Fibroblast of skin of left biceps (primary cell): ENCODE measurements around the gene RRAS.

ENCODE experiments used
- DNase-seq, 2 experiments: peaks; one replicate each; pipeline ENCODE4 v3.0.0-alpha.2; 2013; ENCODE audit warnings: low read depth in 2 of 2

RRAS gene

DNA sequence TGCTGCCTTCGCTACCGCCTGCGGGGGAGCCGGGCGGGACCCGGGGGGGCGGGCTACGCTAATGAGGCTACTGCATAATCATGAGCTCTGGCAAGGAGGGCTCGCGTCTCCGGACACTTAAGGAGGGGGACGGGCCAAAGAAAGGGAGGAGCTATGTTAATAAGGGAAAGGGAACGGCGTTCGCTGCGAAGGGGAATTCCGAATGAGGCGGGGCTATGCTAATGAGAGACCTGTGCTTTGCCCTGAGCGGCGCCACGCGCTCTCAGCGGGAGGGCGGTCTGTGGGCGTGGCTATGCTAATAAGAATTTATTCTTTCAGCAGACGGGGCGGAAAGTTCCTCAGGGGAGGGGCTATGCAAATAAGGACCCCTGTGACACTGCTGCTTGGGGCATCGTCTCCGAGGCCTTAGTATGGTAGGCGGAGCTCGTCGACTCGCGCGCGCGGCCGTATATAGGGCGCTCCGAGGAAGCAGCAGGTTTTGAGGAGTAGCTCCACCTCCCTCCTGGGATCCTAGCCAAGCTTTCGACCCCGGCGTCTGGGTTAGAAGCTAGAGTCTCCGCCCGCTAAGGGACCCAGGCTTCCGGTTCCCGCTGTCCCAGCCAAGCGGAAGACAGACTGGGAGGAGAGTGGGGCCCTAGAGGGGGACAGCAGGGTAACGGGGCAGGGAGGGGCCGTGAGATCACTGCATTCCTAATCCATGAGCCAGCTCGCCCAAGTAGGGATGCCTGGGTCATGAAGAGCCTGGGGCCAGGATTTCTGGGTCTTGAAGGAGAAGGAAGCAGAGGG, at the start of gene RRAS:
RRAS (minus strand) TSS at position 31 of the 786 bp plus-strand sequence. CDS start 45 bp downstream, outside the sequence.
- DNase-seq: peak; percentile 100

DNA sequence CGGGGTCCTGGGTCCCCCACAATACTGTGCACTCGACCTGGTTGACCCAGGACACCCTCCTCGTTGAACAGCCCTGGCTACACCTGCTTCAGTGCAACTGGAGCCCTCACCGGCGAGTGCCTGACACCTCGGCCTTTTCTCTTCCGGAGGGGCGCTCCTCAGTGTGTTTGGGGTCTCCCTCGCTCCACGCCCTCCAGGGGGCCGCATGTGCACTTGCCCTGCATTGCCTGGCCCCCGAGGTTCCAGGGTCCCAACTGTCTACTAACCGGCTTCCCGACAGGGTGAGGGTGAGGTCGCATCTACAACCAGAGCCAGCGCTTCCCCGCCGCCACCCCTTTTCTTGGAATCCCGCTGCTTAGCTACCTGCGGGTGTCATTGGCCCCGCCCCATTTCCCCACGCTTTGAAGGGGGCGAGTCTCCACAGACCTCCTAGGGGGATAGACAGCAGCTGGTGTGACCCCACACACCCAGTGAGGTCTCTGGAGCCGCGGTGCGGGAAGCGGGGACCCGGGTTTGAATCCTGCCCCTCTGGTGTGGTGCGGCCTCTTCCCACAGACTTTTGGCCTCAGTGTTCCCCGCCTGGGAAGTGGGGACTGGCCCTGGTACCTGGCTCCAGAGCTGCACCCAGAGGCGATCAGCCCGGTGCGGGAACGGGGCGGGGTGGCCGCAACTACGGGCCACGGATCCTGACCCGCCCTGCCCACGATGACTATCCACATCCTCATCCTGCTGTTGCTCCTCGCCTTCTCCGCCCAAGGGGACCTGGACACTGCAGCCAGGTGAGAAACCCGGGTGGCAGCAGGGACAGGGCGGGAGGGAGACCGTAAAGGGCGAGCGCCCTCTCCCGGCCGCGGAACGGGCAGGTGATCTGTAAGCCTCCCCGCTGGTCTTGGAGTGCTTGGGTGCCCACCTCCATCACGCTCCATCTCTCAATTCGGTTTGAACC, 49.5 kb upstream of the RRAS start, which contains the start of gene ADM5:
ADM5 (plus strand) TSS at position 462 of the 946 bp plus-strand sequence; CDS start at position 706, 244 bp downstream.
- DNase-seq: no peak

DNA sequence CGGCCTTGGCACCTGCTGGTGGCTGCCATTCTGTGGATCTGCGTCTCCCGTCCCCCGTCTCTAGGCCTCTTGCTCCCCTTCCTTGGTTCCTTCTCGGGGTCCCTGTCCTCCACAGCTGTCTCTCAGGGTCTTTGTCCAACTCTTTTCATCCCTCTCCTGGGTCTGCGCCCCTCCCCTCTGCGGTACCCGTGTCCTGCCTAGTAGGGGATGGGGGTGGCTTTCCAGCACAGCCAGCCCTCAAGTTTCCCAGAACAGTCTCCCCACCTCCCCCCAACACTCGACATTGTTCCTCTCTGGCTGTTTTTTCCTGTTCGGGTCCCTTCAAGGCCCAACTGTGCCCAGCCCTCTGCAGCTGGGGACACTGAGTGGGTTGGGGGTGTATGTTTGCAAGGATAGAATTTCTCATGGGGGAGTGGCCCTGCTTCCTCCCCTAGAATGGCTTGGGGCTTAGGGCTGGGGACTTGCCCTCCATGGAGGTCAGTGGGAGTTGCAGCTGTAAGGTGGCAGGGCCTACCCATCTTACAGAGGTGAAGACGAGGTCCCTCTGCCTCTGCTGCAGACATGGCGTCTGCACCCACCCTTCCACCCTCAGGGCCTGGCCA, 48.7 kb upstream of the RRAS start:
- DNase-seq: no peak

DNA sequence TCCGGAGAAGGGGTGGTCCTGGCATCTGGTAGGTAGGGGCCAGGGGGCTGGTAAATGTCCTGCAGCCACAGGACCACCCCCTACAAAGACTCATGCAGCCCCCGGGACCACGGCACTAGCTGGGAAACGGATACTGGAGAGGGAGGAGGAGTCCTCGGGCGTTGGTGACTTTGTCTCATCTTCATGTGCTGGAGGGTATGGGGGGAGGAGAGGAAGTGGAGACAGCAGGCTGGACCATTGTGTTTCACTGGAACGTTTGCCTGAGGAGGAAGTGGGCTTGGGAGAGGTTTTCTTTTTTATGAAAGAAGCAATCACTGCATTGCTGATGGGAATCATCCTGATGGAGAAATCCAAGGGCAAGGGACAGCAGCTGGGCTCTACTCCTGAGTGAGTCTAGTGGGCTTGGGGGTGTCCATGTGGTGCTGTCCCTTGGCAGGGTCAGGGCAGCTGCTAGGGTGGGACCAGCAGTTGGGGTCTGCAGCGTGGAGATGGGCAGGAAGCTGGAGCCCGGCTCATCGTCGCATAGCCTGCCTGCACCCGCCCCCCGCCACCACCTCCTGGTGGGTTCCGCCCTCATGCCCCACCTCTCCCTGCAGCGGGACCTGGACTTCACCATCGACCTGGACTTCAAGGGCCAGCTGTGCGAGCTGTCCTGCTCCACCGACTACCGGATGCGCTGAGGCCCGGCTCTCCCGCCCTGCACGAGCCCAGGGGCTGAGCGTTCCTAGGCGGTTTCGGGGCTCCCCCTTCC, 47.8 kb upstream of the RRAS start:
- no peak for DNase-seq

DNA sequence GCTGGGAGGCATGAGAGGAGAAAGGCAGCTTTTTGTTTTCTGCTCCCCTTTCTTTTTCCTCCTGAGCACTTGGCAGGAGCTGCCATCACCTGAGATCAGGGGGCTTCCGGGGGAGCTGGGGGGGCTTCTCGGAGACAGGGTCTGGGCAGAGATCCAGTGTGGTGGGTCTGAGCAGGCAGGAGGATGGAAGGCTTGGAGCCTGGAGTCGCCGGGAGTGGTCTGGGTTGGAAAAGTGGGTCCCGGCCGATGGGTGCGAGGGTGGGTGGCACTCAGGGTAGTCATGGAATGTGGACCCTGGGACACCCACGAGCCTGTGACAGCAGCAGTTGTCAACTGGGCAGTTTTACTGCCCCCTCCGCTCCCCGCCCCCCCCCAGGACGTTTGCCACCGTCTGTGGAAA, 47.2 kb upstream of the RRAS start:
- DNase-seq: no peak

DNA sequence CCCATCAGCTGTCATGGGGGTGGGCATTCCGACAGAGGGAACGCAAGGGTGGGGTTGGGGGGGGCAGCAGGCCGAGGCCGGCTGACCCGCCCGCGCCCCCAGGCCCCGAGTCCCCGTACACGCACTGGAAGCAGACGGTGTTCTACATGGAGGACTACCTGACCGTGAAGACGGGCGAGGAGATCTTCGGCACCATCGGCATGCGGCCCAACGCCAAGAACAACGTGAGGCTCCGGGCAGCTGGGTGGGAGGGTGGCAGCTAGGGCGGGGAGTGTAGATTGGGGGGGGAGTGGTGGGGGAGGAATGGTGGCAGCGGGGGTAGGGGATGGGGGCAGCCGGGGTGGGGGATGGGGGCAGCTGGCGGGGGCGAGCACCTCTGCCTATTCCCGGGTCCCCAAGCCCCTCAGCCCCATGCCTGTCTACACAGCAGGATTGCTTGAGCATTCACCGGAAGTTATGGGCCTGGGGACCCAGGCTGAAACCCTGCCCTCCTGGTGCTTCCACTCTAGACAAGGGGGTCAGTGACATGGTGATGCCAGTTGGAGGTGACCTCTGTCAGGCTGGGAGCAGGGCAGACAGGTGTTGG, 46.7 kb upstream of the RRAS start:
- no peak for DNase-seq

DNA sequence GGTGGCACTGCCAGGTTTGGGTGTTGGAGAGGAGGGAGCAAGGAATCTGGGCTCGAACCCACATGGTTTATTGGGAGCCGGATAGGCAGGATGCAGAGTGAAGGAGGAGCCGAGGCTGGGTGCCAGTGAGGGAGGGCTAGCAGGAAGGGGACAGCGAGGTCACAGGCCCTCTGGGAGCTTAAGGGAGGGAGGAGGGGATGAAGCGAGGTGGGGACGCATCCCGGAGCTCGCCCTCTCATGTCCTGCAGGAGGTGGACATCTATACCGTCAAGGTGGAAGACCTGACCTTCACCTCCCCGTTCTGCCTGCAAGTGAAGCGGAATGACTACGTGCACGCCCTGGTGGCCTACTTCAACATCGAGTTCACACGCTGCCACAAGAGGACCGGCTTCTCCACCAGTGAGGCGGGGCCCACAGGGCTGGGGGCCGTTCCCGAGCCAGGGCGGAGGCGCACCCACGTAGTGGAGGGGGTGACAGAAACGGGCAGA, 45.9 kb upstream of the RRAS start:
- no peak for DNase-seq

DNA sequence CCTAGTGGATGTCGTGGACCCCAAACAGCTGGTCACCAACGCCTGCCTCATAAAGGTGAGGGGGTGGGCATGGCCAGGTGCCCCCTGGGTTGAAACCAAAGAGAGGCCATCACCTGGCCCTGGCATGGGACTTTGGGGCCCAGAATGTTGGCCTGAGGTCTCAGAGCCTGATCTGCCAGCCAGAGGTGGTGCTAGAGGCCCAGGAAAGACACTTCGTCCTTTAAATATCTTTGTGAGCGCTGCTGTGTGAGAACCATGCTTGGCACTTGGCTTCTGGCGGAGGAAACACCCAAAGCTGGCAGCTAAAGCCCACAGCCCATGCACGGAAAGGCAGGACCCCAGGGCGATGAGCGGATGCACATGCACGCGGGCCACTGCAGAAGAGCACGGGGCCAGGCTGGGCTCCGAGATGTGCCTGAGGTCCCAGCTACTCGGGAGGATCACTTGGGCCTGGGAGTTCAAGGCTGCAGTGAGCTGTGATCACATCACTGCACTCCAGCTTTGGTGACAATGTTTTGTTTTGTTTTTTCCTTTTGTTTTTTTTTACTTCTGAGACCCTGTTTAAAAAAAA, 45.1 kb upstream of the RRAS start:
- no peak for DNase-seq

DNA sequence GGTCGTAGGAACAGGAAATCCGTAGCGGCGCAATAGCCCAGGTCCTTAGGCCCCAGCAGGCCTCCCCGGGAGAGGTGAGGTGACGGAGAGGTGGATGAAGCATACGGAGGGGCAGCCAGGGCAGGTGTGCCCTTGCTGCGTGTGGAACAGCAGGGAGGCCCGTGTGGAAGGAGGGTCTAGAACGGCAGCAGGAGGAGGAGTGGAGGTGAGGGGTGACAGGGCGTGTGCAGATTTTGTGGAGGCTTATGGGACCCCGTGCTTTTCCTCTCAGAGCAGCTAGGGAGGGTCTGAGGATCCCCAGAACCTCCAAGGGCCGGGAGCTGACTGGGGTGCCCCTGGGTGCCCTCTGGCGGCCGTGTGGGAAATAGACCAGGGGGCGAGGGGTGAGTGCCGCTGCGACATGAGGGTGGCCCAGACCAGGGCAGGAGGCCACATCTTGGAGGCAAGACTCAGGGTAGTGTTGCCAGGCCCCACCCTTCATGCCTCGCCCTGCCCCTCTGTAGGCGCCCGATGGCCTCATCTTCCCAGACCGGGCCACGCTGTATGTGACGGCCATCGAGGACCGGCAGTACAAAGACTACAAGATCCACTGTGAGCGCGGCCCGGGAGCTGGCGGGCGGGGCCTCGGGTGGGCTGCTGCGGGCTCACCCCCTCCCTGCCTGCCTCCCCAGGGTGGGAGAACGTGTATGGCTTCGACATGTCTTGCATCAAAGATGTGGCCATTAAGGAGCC, 44.5 kb upstream of the RRAS start:
- DNase-seq: no peak

DNA sequence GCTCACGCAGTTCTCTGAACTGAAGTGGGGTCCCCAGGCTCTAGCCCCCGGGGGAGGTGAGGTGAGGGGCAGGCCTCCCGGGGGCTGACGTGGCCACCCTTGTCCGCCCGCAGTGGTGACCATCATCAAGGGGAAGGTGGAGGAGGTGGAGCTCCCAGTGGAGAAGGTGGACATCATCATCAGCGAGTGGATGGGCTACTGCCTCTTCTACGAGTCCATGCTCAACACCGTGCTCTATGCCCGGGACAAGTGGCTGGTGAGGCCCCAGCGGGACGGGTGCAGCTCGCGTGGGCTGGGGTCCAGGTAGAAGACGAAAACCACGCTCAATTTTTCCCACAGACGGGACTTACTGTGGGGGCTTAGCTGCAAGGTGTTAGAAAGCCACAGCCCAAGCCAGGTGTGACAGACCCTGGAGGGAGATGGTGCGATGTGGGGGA, 43.9 kb upstream of the RRAS start:
- no peak for DNase-seq

DNA sequence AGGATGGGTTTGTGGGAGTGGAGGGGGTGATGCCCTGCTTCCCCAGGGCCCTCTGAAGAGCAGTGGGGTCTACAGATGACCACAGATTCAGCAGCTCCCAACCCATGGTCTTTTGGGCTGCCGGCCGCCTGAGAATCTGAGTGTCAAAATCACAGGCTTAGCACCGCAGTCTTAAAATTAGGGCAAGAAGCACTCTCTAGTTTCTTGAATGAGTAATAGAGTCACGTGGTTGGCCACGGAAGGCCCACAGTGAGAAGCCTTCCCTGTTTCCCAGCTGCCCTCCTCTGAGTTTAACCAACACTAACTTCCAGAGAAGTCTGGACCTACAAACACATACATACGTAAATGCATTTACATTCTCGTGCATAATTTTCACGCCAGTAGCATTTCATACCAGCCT, 42.3 kb upstream of the RRAS start:
- no peak for DNase-seq

DNA sequence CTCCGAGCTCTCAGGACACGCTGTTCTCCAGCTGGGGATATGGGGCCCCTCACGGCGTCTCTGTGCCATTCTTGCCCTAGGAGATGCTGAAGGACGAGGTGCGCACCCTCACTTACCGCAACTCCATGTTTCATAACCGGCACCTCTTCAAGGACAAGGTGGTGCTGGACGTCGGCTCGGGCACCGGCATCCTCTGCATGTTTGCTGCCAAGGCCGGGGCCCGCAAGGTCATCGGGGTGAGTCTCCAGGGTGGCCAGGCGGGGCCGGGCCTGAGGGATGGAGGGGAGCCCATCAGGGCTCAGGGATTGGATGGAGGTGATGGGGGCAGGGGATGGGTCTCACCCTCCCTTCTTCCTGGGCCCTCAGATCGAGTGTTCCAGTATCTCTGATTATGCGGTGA, 41.9 kb upstream of the RRAS start:
- DNase-seq: no peak

DNA sequence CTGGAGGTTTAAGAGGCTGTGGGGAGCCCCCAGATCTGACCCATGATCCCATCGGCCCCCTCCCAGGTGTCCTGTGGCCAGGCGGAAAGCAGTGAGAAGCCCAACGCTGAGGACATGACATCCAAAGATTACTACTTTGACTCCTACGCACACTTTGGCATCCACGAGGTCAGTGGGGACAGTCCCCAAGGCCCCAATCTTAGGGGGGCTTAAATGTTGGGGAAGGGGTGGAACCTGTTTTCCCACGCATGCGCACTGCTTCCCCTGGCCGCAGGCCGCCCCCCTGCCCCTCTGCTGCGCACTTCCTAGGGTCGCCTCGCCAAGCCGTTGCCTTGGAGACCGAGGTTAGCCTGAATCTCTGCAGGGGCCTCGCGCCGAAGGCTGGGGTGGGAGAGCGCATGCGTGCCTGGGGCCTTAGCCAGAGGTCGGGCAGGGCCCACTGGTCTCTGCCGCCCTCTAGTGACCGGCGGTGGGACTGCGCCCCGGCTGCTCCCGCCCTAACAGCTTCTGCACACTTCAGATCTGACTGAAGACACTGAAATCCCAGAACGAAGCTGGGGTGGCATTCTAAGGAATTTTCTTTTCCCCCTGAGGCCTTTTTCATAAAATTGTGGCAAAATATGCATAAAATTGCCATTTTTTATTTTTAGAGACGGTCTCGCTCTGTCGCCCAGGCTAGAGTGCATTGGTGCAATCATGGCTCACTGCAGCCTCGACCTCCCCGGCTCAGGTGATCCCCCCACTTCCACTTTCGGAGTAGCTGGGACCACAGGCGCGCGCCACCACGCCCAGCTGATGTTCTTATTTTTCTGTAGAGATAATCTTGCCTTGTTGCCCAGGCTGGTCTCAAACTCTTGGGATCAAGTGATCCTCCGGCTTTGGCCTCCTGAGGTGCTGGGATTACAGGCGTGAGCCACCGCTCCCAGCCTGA, 40.7 kb upstream of the RRAS start:
- peak; percentile 50 for DNase-seq

DNA sequence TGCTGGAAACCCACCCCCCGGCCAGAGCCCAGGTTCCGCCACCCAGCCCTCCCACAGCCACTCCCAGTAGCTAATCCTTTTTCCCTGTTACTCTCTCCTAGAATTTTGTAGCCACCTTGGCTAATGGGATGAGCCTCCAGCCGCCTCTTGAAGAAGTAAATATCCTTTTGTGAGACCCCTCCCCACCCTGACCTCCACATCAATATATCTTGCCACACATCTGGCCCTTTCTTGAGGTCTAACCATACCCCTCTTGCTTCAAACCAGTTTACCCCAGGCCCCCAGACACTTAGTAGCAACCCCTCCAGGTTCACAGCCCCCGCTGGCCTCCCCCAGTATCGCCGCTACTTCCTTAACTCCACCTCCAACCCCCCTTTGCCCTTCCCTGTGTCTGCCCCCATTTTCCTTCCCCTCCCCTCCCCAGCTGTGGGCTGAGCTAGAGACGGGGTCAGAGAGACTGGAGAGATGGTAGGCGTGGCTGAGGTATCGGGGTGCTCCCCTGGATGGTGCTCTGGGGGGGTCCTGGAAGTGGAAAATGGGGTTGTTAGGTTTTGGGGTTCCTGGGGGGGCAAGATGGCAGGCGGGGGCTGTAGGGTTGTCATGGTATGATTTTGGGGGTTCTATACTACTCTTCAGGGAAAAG, 39.9 kb upstream of the RRAS start:
- DNase-seq: no peak

DNA sequence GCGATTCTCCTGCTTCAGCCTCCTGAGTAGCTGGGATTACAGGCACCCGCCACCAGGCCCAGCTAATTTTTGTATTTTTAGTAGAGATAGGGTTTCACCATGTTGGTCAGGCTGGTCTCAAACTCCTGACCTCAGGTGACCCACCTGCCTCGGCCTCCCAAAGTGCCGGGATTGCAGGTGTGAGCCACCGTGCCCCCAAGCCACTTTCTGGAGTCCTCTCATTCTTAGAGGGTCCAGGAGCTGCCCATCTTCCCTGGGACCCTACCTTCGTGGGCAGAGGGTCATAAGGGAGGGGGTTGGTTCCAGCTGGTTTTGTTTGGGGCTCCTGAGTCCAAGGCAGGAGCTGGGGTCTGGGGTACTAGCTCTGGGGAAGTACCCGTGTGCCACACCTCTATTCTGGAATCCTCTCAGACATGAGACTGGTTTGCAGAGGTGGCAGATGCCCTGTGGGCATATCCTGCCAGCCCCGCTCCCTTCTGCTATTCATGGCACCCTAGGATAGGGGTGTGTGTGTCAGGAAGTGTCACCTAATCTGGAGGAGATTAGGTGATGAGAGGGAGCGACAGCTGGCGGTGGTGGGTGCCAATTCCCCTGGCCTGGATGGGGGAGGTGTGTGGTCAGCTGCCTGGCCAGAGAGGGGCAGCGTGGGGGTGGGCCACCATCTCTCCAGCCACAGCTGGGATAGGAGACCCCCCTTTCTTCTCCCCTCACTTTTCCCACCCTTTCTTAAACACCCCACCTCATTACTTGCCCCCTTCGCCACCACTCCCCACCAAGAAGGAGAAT, 39.2 kb upstream of the RRAS start:
- no peak for DNase-seq

DNA sequence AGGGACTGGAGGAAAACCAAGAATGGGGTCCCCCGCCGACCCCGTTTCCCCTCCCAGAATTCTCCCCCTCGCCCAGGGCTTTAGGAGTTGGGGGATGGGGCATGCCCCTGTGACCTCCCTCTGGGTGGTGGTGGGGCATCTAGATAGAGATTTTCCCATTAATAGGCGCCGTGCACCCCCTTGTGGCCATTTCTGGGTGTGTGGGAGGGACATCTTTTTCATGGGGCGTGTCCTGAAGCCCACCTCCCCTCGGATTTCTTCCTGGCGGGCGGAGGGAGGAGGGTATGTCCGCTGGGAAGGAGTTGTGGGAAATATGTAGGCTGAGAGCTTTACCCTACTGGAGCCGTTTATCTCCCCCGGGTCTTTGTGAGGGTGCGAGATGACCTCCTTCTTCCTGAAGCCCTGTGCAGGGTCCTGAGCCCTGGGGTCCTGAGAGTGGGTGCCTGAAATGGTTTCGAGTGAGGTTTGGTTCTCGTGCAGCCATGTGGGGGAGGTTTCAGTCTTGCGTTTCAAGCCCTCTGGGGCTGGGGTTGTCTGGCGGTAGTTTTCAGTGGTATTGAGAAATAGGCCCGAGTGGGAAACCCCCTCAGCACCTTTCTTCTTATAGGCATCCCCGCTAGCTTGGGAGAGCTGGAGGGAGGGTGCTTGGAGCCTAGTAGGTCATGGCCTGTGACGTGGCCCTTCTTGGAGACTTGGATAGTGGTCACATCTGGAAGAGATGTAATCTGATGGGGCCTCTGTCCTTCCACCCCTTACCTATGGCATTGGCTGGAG, 38.1 kb upstream of the RRAS start:
- no peak for DNase-seq
